ENCODE data around the gene UBAC1.
"Not testable (repeated sequence)": the region's sequence is repeated elsewhere in the genome, so short reads cannot be mapped to it uniquely, and the experiment has no call there.

UBAC1 gene

GRCh38 chr9:135978642-135979546 lies 17.7 kb upstream of the UBAC1 start:
- peak; percentile 53 for DNase-seq

- DNase-seq: no peak
Measured at GRCh38 chr9:135976944-135977343, 15.8 kb upstream of the UBAC1 start.

- DNase-seq: no peak
Measured at GRCh38 chr9:135976531-135976930, 15.4 kb upstream of the UBAC1 start.

GRCh38 chr9:135975834-135976233 lies 14.7 kb upstream of the UBAC1 start:
- DNase-seq: no peak

GRCh38 chr9:135974220-135974573 lies 13.0 kb upstream of the UBAC1 start:
- DNase-seq: no peak

- no peak for DNase-seq
Measured at GRCh38 chr9:135973277-135974219, 12.4 kb upstream of the UBAC1 start.

GRCh38 chr9:135971892-135972291 lies 10.7 kb upstream of the UBAC1 start:
- DNase-seq: peak; percentile 52

- DNase-seq: no peak
Measured at GRCh38 chr9:135971111-135971766, 10.1 kb upstream of the UBAC1 start.

GRCh38 chr9:135970128-135970815 lies 9.1 kb upstream of the UBAC1 start:
- DNase-seq: no peak

GRCh38 chr9:135969064-135969683 lies 8.0 kb upstream of the UBAC1 start:
- DNase-seq: no peak

GRCh38 chr9:135968601-135969000 lies 7.4 kb upstream of the UBAC1 start:
- no peak for DNase-seq

- DNase-seq: peak; percentile 30
Measured at GRCh38 chr9:135968083-135968476, 6.9 kb upstream of the UBAC1 start.

GRCh38 chr9:135966916-135967260 lies 5.7 kb upstream of the UBAC1 start:
- not testable (repeated sequence) for DNase-seq

- DNase-seq: no peak
Measured at GRCh38 chr9:135965124-135965756, 4.1 kb upstream of the UBAC1 start.

- peak; percentile 35 for DNase-seq
Measured at GRCh38 chr9:135963938-135964337, 2.8 kb upstream of the UBAC1 start.

GRCh38 chr9:135963338-135963737 lies 2.2 kb upstream of the UBAC1 start:
- no peak for DNase-seq

- DNase-seq: peak; percentile 66
Measured at GRCh38 chr9:135962696-135963307, 1.6 kb upstream of the UBAC1 start.

- DNase-seq: peak; percentile 66
Measured at GRCh38 chr9:135961811-135962695, 880 bp upstream of the UBAC1 start.

GRCh38 chr9:135960411-135961276 lies 529 bp downstream of the UBAC1 start:
- DNase-seq: peak; percentile 58
